Neural crest cell (in vitro differentiated cells): ENCODE measurements around the gene ARAF. TPM values are rescaled to one million over a fixed set of nuclear protein-coding genes. Genes with fewer than 3 reads are reported as not detected.

Experiments used
- DNase-seq: peaks from one replicate; pipeline ENCODE4 v3.0.0; 2021; ENCODE audit warnings: low read depth, mixed read lengths, low spot score
- H3K27ac Mint-ChIP-seq: one replicate; pipeline ENCODE4 v1.8.0; 2021; ENCODE audit warnings: mild to moderate bottlenecking, mixed read lengths; ENCODE audit not compliant: unreplicated experiment
- H3K27me3 Mint-ChIP-seq: 2 replicates; pipeline ENCODE4 v1.8.0; 2021; ENCODE audit warnings: low read depth, mild to moderate bottlenecking, mixed read lengths
- H3K36me3 Mint-ChIP-seq: 2 replicates; pipeline ENCODE4 v1.8.0; 2021; ENCODE audit warnings: low read depth, mild to moderate bottlenecking, mixed read lengths
- H3K4me1 Mint-ChIP-seq: 2 replicates; pipeline ENCODE4 v1.8.0; 2021; ENCODE audit warnings: mixed read lengths
- H3K4me3 Mint-ChIP-seq: one replicate; pipeline ENCODE4 v1.8.0; 2021; ENCODE audit warnings: mild to moderate bottlenecking, mixed read lengths
- H3K9me3 Mint-ChIP-seq: 2 replicates; pipeline ENCODE4 v1.8.0; 2021; ENCODE audit warnings: mixed read lengths
- CTCF ChIP-seq: fragments of 200-600 bp; sonication (generic); conservative IDR thresholded peaks from 2 replicates; pipeline ENCODE4 v1.5.0; 2021; ENCODE audit warnings: antibody characterized with exemption, mild to moderate bottlenecking
- total RNA-seq: library from RNA; stranded (reverse); gene quantifications from 2 replicates; pipeline ENCODE4 v1.2.1, GENCODE V29; 2021

ARAF gene
- total RNA-seq, 1 donor from 2014 or later: 55.7 TPM

- no peak for DNase-seq
- H3K27ac Mint-ChIP-seq: no peak overlapping the region
- no peak for TF ChIP-seq CTCF
- no peak overlapping the region for H3K4me3 Mint-ChIP-seq
- peaks cover 22% of the 10 kb centered on the region for H3K4me1 Mint-ChIP-seq
- H3K27me3 Mint-ChIP-seq: peaks cover 2% of the 10 kb centered on the region
- H3K9me3 Mint-ChIP-seq: no peaks in the 10 kb centered on the region
- peaks cover 6% of the 10 kb centered on the region for H3K36me3 Mint-ChIP-seq
Measured at GRCh38 chrX:47577901-47578300, 16.9 kb downstream of the ARAF start.

GRCh38 chrX:47578692-47579091 lies 17.7 kb downstream of the ARAF start:
- DNase-seq: no peak
- Mint-ChIP-seq H3K9me3 (no peaks in the 10 kb centered on the region), H3K36me3 (peaks cover 5% of the 10 kb centered on the region), H3K4me3 (no peak overlapping the region), H3K27ac (no peak overlapping the region), H3K27me3 (peaks cover 2% of the 10 kb centered on the region), H3K4me1 (peaks cover 18% of the 10 kb centered on the region)
- TF ChIP-seq CTCF: no peak

DNA sequence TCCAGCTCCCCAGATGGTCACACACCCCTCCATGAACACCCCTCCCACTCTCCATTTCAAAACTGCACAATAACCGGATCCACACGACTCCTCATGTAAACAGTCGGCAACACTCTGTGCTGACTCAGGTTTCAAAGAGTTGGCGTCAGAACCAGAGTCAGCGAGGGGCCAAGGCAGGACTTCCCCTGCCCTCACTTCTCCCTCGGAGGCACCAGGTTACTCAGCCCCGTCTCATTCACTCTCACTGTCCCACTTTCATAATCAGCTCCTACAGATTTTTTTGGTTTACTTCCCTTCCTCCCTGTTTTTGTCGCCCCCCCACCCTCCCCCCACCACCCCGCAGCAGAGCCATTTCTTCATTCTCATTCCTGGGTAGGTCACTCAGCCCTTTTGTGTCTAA lies 18.5 kb downstream of the ARAF start:
- Mint-ChIP-seq H3K27me3 (peaks cover 2% of the 10 kb centered on the region), H3K36me3 (peaks cover 7% of the 10 kb centered on the region), H3K4me3 (no peak overlapping the region), H3K27ac (peak overlapping the region; percentile 48), H3K4me1 (peaks cover 21% of the 10 kb centered on the region), H3K9me3 (no peaks in the 10 kb centered on the region)
- TF ChIP-seq CTCF: no peak
- no peak for DNase-seq

DNA sequence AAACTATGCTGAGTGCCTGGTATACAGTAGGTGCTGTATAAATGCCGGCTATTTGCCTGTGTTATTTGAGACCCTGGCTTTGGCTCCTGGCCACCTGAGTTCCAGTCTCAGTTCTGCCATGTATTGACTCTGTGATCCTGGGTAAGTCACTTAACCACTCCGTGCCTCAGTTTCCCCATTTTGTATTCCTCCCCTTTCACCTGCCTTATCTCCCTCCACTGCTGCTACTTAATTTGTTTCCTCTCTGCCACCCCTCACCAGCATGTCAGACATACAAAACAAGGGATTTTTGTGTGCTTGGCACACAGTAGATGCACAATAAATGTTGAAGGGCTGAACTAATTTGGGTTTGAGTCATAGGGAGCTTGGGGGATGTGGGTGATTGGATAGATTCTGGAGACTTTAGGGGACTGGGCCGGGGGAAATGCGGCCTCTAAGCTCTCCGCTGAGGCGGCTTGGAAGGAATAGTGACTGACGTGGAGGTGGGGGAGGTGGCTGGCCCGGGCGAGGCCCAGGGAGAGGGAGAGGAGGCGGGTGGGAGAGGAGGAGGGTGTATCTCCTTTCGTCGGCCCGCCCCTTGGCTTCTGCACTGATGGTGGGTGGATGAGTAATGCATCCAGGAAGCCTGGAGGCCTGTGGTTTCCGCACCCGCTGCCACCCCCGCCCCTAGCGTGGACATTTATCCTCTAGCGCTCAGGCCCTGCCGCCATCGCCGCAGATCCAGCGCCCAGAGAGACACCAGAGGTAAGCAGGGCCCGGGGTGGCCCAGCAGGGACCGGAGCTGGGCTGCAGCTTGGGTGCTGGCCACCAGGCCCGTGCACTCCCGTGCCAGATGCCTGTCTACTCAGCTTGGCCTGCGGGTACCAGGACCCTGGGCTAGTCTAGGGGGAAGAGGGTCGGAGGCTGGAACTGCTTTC lies 21.0 kb downstream of the ARAF start, which contains the start of gene TIMP1:
TIMP1 (plus strand) TSS at position 706 of the 917 bp plus-strand sequence. CDS start 980 bp downstream, outside the sequence.
- peaks cover 7% of the 10 kb centered on the region for H3K36me3 Mint-ChIP-seq
- no peaks in the 10 kb centered on the region for H3K9me3 Mint-ChIP-seq
- peak within 1 kb of the TSS; percentile 70 for H3K4me3 Mint-ChIP-seq
- H3K27ac Mint-ChIP-seq: peak within 1 kb of the TSS; percentile 21
- H3K27me3 Mint-ChIP-seq: peaks cover 2% of the 10 kb centered on the region
- peak; percentile 52 for DNase-seq
- peaks cover 19% of the 10 kb centered on the region for H3K4me1 Mint-ChIP-seq
- no peak for TF ChIP-seq CTCF

DNA sequence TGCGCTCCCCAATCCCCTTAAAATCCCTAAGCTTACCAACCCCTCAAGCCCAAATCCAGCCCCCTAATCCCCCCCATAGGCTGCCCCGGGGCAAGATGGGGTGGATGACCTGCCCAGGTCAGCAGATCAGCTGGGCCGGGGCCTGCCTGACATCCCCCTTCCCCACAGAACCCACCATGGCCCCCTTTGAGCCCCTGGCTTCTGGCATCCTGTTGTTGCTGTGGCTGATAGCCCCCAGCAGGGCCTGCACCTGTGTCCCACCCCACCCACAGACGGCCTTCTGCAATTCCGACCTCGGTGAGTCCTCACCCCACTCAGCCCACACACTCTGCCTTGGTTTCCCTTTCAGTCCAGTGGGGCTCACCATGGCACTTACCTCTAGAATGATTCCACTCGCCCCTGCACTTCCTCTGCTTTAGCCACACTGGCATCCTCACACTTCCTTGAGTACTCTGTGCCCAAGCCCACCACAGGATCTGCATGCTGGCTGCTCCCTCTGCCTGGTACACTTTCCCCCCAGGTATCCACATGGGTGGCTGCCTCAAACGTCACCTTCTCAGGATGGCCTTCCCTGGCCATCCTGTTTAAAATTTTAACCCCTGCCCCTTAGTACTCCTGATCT lies 22.3 kb downstream of the ARAF start:
- DNase-seq: no peak
- peaks cover 13% of the 10 kb centered on the region for H3K4me1 Mint-ChIP-seq
- no peak for TF ChIP-seq CTCF
- H3K27me3 Mint-ChIP-seq: no peaks in the 10 kb centered on the region
- H3K9me3 Mint-ChIP-seq: no peaks in the 10 kb centered on the region
- H3K36me3 Mint-ChIP-seq: peaks cover 4% of the 10 kb centered on the region
- H3K27ac Mint-ChIP-seq: peak overlapping the region; percentile 59
- H3K4me3 Mint-ChIP-seq: peak overlapping the region; percentile 52
